Testis (tissue), 3 donors: ENCODE data around the gene SLC2A10. TPM values are rescaled to one million over a fixed set of nuclear protein-coding genes. Genes with fewer than 3 reads are reported as not detected.

ENCODE experiments used
- DNase-seq: peaks from one replicate; pipeline ENCODE4 v3.0.0-alpha.2; 2019
- H3K27ac ChIP-seq, 2 donors: fragments of 200-600 bp; sonication (generic); one replicate each; pipeline ENCODE4 v1.5.1; 2019
- H3K27me3 ChIP-seq: fragments of 200-600 bp; sonication (generic); one replicate; pipeline ENCODE4 v1.5.1; 2019
- H3K36me3 ChIP-seq: fragments of 200-600 bp; sonication (generic); one replicate; pipeline ENCODE4 v1.5.1; 2017; ENCODE audit warnings: low read depth; ENCODE audit errors: missing control alignments
- H3K4me1 ChIP-seq: fragments of 200-600 bp; sonication (generic); one replicate; pipeline ENCODE4 v1.5.1; 2019
- H3K4me3 ChIP-seq, 2 donors: fragments of 200-600 bp; sonication (generic); one replicate each; pipeline ENCODE4 v1.5.1; 2017 to 2019
- H3K9me3 ChIP-seq: fragments of 200-600 bp; sonication (generic); one replicate; pipeline ENCODE4 v1.5.1; 2017
- CTCF ChIP-seq, 3 experiments: fragments of 450-650 bp in 2 of 3; fragments of 200-600 bp in 1 of 3; sonication (generic) in 1 of 3; IDR thresholded peaks; one replicate each; pipeline ENCODE4 v1.5.1; 2016 to 2019; ENCODE audit warnings: antibody characterized with exemption in 3 of 3, mild to moderate bottlenecking in 2 of 3, moderate library complexity in 1 of 3
- POLR2A ChIP-seq: fragments of 450-650 bp; IDR thresholded peaks from one replicate; pipeline ENCODE4 v1.6.1; 2017; ENCODE audit warnings: antibody characterized with exemption, mild to moderate bottlenecking, moderate library complexity
- WGBS, 2 donors: methylation state at CpG; one replicate each; pipeline ENCODE4 v1.1.5; 2018; 5-methylcytosine and 5-hydroxymethylcytosine counted together
- intact Hi-C: fragments of 100-400 bp; cut with DNase I; formaldehyde crosslinking; loops from one replicate; pipeline ENCODE4 v1.15.1; 2023; ENCODE audit warnings: low total_unique reads
- polyA plus RNA-seq: library from polyadenylated mRNA; stranded (reverse); fragments of 350-450 nt; fragmentation: Illumina TruSeq; extraction: RNeasy Lipid Tissue Mini Kit (QIAGEN cat#74804); gene quantifications from one replicate; pipeline ENCODE4 v1.2.3, GENCODE V29; 2014; ENCODE audit warnings: low read depth, low replicate concordance; ENCODE audit not compliant: insufficient read depth
- total RNA-seq, 2 donors: library from RNA; depleted of rRNA; stranded (reverse); fragments of >200 nt; gene quantifications; one replicate each; pipeline ENCODE4 v1.2.3, GENCODE V29; 2016

Gene SLC2A10
- total and polyA plus RNA-seq, 3 donors from 2014 or later = 4.8 to 12.2 (median 12.0) TPM

DNA sequence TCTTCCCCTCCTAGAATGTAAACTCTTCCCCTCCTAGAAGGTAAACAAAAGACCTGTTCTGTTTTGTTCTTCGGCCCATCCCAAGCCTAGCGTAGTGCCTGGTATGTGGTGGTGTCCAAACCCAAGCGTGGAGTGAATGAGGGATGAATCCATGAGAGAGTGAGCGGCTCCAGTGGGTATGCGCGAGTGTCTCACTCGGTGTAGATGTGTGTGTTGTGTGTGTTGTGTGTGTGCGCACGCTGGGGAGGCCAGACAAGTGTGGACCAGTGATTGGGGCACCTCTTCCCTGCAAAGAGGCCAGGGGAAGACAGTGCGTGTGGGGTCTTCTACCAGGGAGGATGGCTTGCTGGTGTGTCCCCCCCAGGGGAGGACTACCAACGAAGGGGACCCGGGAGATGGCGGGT is 392 bp upstream of the SLC2A10 start:
- peaks cover 15% of the 10 kb centered on the region for H3K4me1 ChIP-seq
- WGBS, 2 donors = 37 to 44% methylated on average over 13 of the region's 13 CpGs
- no peaks in the 10 kb centered on the region for H3K9me3 ChIP-seq
- H3K27me3 ChIP-seq = no peaks in the 10 kb centered on the region
- no peak for DNase-seq
- peak overlapping the region; percentile 66 to 79 for H3K27ac ChIP-seq
- intact Hi-C loops = no loop called here
- no peaks in the 10 kb centered on the region for H3K36me3 ChIP-seq
- TF ChIP-seq POLR2A (no peak), CTCF (IDR thresholded peaks at IDR 0.05) (no peak)
- H3K4me3 ChIP-seq = peak overlapping the region; percentile 69 to 75

- Histone ChIP-seq H3K27ac (peak overlapping the region; percentile 66 to 79), H3K4me1 (peaks cover 19% of the 10 kb centered on the region), H3K36me3 (no peaks in the 10 kb centered on the region), H3K9me3 (no peaks in the 10 kb centered on the region), H3K27me3 (no peaks in the 10 kb centered on the region), H3K4me3 (peak overlapping the region; percentile 69 to 75)
- intact Hi-C loops = no loop called here
- no peak for DNase-seq
- WGBS, 2 donors = 30 to 33% methylated on average over 22 of the region's 22 CpGs
- TF ChIP-seq CTCF (IDR thresholded peaks at IDR 0.05) (no peak), POLR2A (no peak)
These were observed 884 bp downstream of the SLC2A10 start for GRCh38 chr20:46710153-46710913.

- Histone ChIP-seq H3K27me3 (no peaks in the 10 kb centered on the region), H3K27ac (no peak overlapping the region), H3K36me3 (no peaks in the 10 kb centered on the region), H3K4me3 (no peak overlapping the region), H3K9me3 (no peaks in the 10 kb centered on the region), H3K4me1 (peaks cover 19% of the 10 kb centered on the region)
- no peak for DNase-seq
- 65 to 71% methylated on average over 5 of the region's 5 CpGs for WGBS, 2 donors
- TF ChIP-seq CTCF (IDR thresholded peaks at IDR 0.05) (no peak), POLR2A (no peak)
- intact Hi-C loops = no loop called here
These were observed 2.7 kb downstream of the SLC2A10 start for GRCh38 chr20:46712056-46712636.

GRCh38 chr20:46713957-46714834 is 4.7 kb downstream of the SLC2A10 start:
- H3K27ac ChIP-seq = peak overlapping the region in 1 of 2 donors; percentile 65
- H3K9me3 ChIP-seq = no peaks in the 10 kb centered on the region
- intact Hi-C loops = no loop called here
- TF ChIP-seq POLR2A = no peak
- TF ChIP-seq CTCF (IDR thresholded peaks at IDR 0.05) = no peak
- no peaks in the 10 kb centered on the region for H3K27me3 ChIP-seq
- H3K4me3 ChIP-seq = no peak overlapping the region
- DNase-seq = no peak
- WGBS, 2 donors = 88 to 96% methylated on average over 15 of the region's 15 CpGs
- no peaks in the 10 kb centered on the region for H3K36me3 ChIP-seq
- peaks cover 19% of the 10 kb centered on the region for H3K4me1 ChIP-seq
